Measurements from ENCODE around the gene PRAMEF10.
"Not testable (repeated sequence)": the region's sequence is repeated elsewhere in the genome, so short reads cannot be mapped to it uniquely, and the experiment has no call there.

GRCh38 chr1:12863131-12863880 is 34.8 kb downstream of the PRAMEF10 start:
- not testable (repeated sequence) for TF ChIP-seq ZNF274 (IDR thresholded peaks at IDR 0.05; ENCODE audit: low read depth, low read length); YY1 (IDR thresholded peaks at IDR 0.05; ENCODE audit: insufficient read depth, insufficient read length); SUZ12 (IDR thresholded peaks at IDR 0.05; ENCODE audit: extremely low read depth, insufficient read depth, insufficient read length)
